GM10847 (cell line): ENCODE results near the gene NIPAL3.

Experiments
- POLR2A ChIP-seq: IDR thresholded peaks from 2 replicates; pipeline ENCODE4 v1.6.1; 2011; ENCODE audit not compliant: insufficient read length; ENCODE audit errors: extremely low read depth

The NIPAL3 gene

GRCh38 chr1:24415334-24415909 is at the start of gene NIPAL3:
Gene NIPAL3, plus strand, starts transcription at chr1:24415802. Its CDS starts 3,746 bp downstream, at chr1:24419548.
- no peak for TF ChIP-seq POLR2A

- TF ChIP-seq POLR2A, result no peak
Measured at GRCh38 chr1:24366707-24367106, 48.9 kb upstream of the NIPAL3 start.

- no peak for TF ChIP-seq POLR2A
Measured at GRCh38 chr1:24369199-24369598, 46.4 kb upstream of the NIPAL3 start.

GRCh38 chr1:24369801-24370200 is 45.8 kb upstream of the NIPAL3 start:
- no peak for TF ChIP-seq POLR2A

GRCh38 chr1:24373044-24373443 is 42.6 kb upstream of the NIPAL3 start:
- no peak for TF ChIP-seq POLR2A

GRCh38 chr1:24373710-24374109 is 41.9 kb upstream of the NIPAL3 start:
- TF ChIP-seq POLR2A, result no peak

GRCh38 chr1:24374891-24375786 is 40.5 kb upstream of the NIPAL3 start:
- TF ChIP-seq POLR2A, result no peak

- TF ChIP-seq POLR2A, result no peak
Measured at GRCh38 chr1:24379733-24380315, 35.8 kb upstream of the NIPAL3 start.

- no peak for TF ChIP-seq POLR2A
Measured at GRCh38 chr1:24380508-24380907, 35.1 kb upstream of the NIPAL3 start.

- TF ChIP-seq POLR2A, result no peak
Measured at GRCh38 chr1:24381256-24381655, 34.3 kb upstream of the NIPAL3 start.

GRCh38 chr1:24382165-24382577 is 33.4 kb upstream of the NIPAL3 start:
- TF ChIP-seq POLR2A, result no peak

GRCh38 chr1:24383381-24383940 is 32.1 kb upstream of the NIPAL3 start:
- TF ChIP-seq POLR2A, result no peak

- no peak for TF ChIP-seq POLR2A
Measured at GRCh38 chr1:24384251-24385090, 31.1 kb upstream of the NIPAL3 start.

GRCh38 chr1:24385160-24385940 is 30.3 kb upstream of the NIPAL3 start:
- TF ChIP-seq POLR2A, result no peak
